Measurements from ENCODE around the gene CTNNA3.

CTNNA3 gene

GRCh38 chr10:66678521-66678920 lies 1017.5 kb downstream of the CTNNA3 start:
- Histone ChIP-seq H3K4me3 (ENCODE audit: low read depth in 1 of 2, low read length in 1 of 2) (no peak overlapping the region), H3K9me3 (no peaks in the 10 kb centered on the region), H3K4me1 (ENCODE audit: control insufficient read depth in 1 of 2, insufficient read depth in 1 of 2, low read depth in 1 of 2, low read length in 1 of 2) (no peaks in the 10 kb centered on the region), H3K36me3 (no peaks in the 10 kb centered on the region), H3K27ac (no peak overlapping the region), H3K27me3 (no peaks in the 10 kb centered on the region)
- TF ChIP-seq, protein P1, sequence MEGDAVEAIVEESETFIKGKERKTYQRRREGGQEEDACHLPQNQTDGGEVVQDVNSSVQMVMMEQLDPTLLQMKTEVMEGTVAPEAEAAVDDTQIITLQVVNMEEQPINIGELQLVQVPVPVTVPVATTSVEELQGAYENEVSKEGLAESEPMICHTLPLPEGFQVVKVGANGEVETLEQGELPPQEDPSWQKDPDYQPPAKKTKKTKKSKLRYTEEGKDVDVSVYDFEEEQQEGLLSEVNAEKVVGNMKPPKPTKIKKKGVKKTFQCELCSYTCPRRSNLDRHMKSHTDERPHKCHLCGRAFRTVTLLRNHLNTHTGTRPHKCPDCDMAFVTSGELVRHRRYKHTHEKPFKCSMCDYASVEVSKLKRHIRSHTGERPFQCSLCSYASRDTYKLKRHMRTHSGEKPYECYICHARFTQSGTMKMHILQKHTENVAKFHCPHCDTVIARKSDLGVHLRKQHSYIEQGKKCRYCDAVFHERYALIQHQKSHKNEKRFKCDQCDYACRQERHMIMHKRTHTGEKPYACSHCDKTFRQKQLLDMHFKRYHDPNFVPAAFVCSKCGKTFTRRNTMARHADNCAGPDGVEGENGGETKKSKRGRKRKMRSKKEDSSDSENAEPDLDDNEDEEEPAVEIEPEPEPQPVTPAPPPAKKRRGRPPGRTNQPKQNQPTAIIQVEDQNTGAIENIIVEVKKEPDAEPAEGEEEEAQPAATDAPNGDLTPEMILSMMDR (IDR thresholded peaks at IDR 0.05): no peak

GRCh38 chr10:66673071-66673470 lies 1022.9 kb downstream of the CTNNA3 start:
- Histone ChIP-seq H3K4me3 (ENCODE audit: low read depth in 1 of 2, low read length in 1 of 2) (no peak overlapping the region), H3K36me3 (no peaks in the 10 kb centered on the region), H3K9me3 (no peaks in the 10 kb centered on the region), H3K27me3 (no peaks in the 10 kb centered on the region), H3K27ac (no peak overlapping the region), H3K4me1 (ENCODE audit: control insufficient read depth in 1 of 2, insufficient read depth in 1 of 2, low read depth in 1 of 2, low read length in 1 of 2) (no peaks in the 10 kb centered on the region)
- TF ChIP-seq, protein P1 (IDR thresholded peaks at IDR 0.05): no peak

- H3K36me3 ChIP-seq: no peaks in the 10 kb centered on the region
- H3K9me3 ChIP-seq: no peaks in the 10 kb centered on the region
- TF ChIP-seq, protein P1 (IDR thresholded peaks at IDR 0.05): no peak
- no peak overlapping the region for H3K4me3 ChIP-seq (ENCODE audit: low read depth in 1 of 2, low read length in 1 of 2)
- no peaks in the 10 kb centered on the region for H3K27me3 ChIP-seq
- no peak overlapping the region for H3K27ac ChIP-seq
- H3K4me1 ChIP-seq (ENCODE audit: control insufficient read depth in 1 of 2, insufficient read depth in 1 of 2, low read depth in 1 of 2, low read length in 1 of 2): no peaks in the 10 kb centered on the region
These were observed 1024.4 kb downstream of the CTNNA3 start for GRCh38 chr10:66671562-66671961.

DNA sequence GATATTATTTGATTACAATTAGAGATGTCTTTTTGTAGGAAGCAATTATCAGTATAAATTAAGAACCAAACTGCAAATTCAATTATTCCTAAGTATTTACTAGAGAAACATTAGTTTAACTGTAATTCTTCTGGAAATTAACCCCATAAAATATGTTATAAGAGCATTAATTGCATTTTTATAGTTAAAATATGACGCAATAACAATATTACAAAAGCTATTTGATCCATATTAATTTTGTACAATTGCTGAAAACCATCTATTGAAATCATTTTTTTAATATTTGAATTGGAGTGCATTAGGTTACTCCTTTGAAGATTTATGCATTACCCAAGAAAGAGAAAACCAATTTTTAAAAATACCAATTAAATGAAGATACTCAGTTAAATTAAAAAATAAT lies 1024.9 kb downstream of the CTNNA3 start:
- Histone ChIP-seq H3K27ac (no peak overlapping the region), H3K4me3 (ENCODE audit: low read depth in 1 of 2, low read length in 1 of 2) (no peak overlapping the region), H3K27me3 (no peaks in the 10 kb centered on the region), H3K4me1 (ENCODE audit: control insufficient read depth in 1 of 2, insufficient read depth in 1 of 2, low read depth in 1 of 2, low read length in 1 of 2) (no peaks in the 10 kb centered on the region), H3K36me3 (no peaks in the 10 kb centered on the region), H3K9me3 (no peaks in the 10 kb centered on the region)
- TF ChIP-seq, protein P1 (IDR thresholded peaks at IDR 0.05): no peak

GRCh38 chr10:66656499-66656898 lies 1039.5 kb downstream of the CTNNA3 start:
- Histone ChIP-seq H3K4me3 (ENCODE audit: low read depth in 1 of 2, low read length in 1 of 2) (no peak overlapping the region), H3K36me3 (no peaks in the 10 kb centered on the region), H3K27me3 (no peaks in the 10 kb centered on the region), H3K9me3 (no peaks in the 10 kb centered on the region), H3K4me1 (ENCODE audit: control insufficient read depth in 1 of 2, insufficient read depth in 1 of 2, low read depth in 1 of 2, low read length in 1 of 2) (no peaks in the 10 kb centered on the region), H3K27ac (no peak overlapping the region)
- TF ChIP-seq, protein P1 (IDR thresholded peaks at IDR 0.05): no peak

GRCh38 chr10:66654861-66655260 lies 1041.1 kb downstream of the CTNNA3 start:
- Histone ChIP-seq H3K9me3 (no peaks in the 10 kb centered on the region), H3K4me3 (ENCODE audit: low read depth in 1 of 2, low read length in 1 of 2) (no peak overlapping the region), H3K27ac (no peak overlapping the region), H3K4me1 (ENCODE audit: control insufficient read depth in 1 of 2, insufficient read depth in 1 of 2, low read depth in 1 of 2, low read length in 1 of 2) (no peaks in the 10 kb centered on the region), H3K27me3 (no peaks in the 10 kb centered on the region), H3K36me3 (no peaks in the 10 kb centered on the region)
- TF ChIP-seq, protein P1 (IDR thresholded peaks at IDR 0.05): no peak
